ENCODE results near the gene SDC3.

Gene SDC3

DNA sequence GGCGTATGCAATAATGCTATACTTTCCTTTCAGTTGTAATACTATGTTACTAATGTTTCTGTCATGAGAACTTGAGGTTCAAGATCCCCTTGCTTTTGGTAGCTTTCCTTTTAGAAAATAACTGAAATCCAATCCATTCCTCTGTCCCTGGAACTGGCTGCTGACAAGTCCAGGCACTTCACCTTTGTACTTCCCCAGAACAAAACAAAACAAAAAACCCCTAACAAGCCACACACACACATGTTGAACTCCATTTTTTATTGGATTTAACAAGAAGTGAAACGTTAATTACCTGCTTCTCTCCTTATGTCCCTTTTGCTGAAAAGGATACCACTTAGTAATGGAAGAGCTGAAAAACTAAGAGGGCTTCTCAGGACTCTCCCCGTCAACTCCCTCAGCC, 26.1 kb upstream of the SDC3 start:
- no peak overlapping the region for H3K4me3 ChIP-seq (ENCODE audit: low read length)
- no peak for DNase-seq (ENCODE audit: low read depth)
- TF ChIP-seq, protein P1, sequence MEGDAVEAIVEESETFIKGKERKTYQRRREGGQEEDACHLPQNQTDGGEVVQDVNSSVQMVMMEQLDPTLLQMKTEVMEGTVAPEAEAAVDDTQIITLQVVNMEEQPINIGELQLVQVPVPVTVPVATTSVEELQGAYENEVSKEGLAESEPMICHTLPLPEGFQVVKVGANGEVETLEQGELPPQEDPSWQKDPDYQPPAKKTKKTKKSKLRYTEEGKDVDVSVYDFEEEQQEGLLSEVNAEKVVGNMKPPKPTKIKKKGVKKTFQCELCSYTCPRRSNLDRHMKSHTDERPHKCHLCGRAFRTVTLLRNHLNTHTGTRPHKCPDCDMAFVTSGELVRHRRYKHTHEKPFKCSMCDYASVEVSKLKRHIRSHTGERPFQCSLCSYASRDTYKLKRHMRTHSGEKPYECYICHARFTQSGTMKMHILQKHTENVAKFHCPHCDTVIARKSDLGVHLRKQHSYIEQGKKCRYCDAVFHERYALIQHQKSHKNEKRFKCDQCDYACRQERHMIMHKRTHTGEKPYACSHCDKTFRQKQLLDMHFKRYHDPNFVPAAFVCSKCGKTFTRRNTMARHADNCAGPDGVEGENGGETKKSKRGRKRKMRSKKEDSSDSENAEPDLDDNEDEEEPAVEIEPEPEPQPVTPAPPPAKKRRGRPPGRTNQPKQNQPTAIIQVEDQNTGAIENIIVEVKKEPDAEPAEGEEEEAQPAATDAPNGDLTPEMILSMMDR (conservative IDR thresholded peaks at IDR 0.05; ENCODE audit: low read length), result no peak

DNA sequence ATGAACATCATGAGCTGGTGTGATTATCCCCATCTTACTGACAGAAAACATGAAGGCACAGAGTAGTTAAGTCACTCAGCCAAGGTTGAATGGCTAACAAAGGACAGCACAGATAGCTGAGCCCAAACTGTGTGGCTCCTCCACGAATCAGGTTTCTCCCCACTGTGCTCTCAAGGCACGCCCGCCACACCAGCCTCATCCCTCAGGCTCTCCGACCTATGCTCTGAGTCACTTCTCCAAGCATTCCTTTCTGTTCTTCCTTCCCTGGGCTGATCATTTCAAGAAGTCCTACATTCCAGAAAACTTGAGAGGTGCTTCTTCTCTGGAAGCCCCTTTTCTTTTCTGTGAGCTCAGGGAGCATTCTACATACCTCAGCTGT, 25.3 kb upstream of the SDC3 start:
- DNase-seq (ENCODE audit: low read depth), result peak; percentile 69

DNA sequence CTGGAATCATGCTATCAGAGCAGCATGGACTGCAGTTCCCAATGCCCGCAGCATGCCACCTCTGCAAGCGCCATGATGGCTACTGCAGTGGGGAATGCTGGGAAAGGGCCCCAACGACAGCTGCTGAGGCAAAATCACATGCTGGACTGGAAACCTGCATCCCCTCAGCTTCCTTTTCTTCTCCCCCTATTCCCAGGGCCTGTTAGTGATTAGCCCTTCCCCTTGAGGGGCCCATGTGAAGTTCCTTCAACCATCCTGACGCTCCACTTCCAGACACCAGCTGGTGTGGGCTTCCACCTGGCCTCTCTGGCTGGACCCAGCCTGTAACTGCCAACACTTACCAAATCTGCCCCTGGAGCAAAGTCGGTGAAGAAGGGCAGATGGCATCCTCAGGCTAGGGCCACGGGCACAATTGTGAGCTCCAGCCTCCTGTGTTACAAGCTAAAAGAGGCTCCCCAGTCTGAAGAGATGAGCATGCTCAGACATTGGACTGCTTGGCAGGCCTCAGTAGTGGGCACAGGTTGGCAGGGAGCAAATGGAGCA, 22.1 kb upstream of the SDC3 start:
- no peak overlapping the region for H3K4me3 ChIP-seq (ENCODE audit: low read length)
- no peak for DNase-seq (ENCODE audit: low read depth)
- TF ChIP-seq, protein P1 (conservative IDR thresholded peaks at IDR 0.05; ENCODE audit: low read length), result no peak

More for the DNA sequence above, 25.3 kb upstream of the SDC3 start:
- H3K4me3 ChIP-seq (ENCODE audit: low read length), result no peak overlapping the region
- TF ChIP-seq, protein P1 (conservative IDR thresholded peaks at IDR 0.05; ENCODE audit: low read length), result no peak

DNA sequence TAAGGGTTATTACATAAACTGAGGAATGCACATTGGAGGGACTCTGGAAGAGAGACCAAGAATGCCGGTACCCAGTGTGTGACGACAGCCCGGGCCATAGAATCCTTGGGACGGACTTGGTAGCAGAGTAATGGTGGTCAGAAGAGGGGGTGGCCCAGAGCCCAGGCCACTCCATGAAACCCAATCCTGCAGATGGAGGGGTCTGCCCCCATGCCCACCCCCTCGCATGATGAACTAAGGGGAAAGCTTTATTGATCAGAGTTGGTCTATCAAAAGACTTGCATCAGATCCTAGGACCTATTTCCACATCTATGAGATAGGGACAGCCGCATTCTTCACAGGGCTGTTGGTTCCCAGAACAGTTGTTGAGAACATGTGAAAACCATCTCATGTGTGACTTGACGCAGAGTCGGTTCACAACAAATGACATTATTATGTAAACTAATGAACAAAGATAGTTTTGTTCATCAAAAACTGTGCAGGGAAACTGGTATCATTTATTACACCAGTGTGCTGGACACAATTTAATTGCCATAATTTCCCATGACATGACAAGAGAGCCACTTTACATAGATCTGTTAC, 21.5 kb upstream of the SDC3 start:
- TF ChIP-seq, protein P1 (conservative IDR thresholded peaks at IDR 0.05; ENCODE audit: low read length), result no peak
- H3K4me3 ChIP-seq (ENCODE audit: low read length), result no peak overlapping the region
- DNase-seq (ENCODE audit: low read depth), result no peak

DNA sequence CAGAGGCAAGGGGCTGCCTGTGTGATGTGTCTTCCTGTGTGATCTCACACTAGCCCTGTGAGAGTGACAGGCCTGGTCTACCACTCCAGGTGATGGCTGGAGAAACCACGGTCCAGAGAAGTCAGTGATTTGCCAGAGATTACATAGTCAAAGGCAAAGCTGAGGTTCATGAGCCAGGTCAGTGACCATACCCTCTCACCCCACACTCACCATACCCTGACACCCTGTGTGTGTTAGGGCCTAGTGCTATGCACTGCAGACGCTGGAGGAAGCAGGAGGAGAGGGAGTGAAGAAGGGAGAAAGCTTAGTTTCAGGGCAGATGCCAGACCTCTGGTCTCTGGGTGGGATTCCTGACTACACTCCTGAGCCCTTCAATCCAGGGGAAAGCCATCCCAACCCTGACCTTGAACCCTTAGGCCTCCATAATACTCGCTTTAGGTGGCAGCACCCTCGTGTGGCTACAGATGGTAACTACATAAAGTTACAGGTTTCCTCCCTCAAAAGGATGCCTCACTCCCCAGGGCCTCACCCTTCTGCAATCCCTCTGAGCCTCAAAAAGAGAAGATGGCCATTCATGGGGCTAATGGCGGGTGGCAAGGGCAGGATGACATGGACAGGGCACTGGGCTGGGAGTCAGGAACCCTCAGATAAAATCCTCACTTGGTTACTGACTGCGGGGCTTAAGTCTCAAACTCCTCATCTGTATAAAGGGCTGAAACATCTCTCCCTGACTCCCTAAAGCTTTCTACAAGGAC, 20.8 kb upstream of the SDC3 start:
- no peak overlapping the region for H3K4me3 ChIP-seq (ENCODE audit: low read length)
- DNase-seq (ENCODE audit: low read depth), result peak; percentile 39
- TF ChIP-seq, protein P1 (conservative IDR thresholded peaks at IDR 0.05; ENCODE audit: low read length), result peak; percentile 76

DNA sequence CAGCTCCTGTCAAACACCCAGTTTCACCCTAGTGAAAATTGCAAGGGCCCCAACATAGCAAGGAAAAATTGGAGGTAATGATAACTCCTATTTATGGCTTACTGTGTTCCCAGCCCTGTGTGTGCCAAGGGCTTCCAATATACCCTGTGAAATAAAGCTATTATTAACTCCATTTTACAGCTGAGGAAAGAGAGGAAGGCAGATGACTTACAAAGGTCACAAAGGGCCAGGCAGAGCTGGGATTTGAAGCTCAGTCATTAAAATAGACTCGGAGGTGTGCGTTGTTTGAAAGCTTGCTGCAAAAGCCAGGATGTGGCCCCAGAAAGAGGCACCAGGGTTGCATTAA, 20.2 kb upstream of the SDC3 start:
- H3K4me3 ChIP-seq (ENCODE audit: low read length), result no peak overlapping the region
- no peak for DNase-seq (ENCODE audit: low read depth)
- TF ChIP-seq, protein P1 (conservative IDR thresholded peaks at IDR 0.05; ENCODE audit: low read length), result no peak

DNA sequence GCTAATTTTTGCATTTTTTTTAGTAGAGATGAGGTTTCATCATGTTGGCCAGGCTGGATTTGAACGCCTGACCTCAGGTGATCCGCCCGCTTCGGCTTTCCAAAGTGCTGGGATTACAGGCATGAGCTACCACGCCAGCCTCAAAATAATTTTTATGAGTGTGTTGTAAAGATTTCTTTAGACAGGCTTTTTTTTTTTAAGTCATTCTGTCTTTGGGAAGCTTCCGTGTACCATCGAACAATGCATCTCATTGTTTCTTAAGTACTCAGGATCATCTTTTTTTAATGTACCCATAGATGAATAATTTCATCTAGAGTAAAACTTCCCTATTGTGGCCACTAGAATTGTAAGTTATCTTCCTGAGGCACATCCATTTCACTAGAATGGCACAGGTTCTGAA, 19.6 kb upstream of the SDC3 start:
- TF ChIP-seq, protein P1 (conservative IDR thresholded peaks at IDR 0.05; ENCODE audit: low read length), result no peak
- no peak for DNase-seq (ENCODE audit: low read depth)
- H3K4me3 ChIP-seq (ENCODE audit: low read length), result no peak overlapping the region
